ENCODE data around the gene PNMT.

DNA sequence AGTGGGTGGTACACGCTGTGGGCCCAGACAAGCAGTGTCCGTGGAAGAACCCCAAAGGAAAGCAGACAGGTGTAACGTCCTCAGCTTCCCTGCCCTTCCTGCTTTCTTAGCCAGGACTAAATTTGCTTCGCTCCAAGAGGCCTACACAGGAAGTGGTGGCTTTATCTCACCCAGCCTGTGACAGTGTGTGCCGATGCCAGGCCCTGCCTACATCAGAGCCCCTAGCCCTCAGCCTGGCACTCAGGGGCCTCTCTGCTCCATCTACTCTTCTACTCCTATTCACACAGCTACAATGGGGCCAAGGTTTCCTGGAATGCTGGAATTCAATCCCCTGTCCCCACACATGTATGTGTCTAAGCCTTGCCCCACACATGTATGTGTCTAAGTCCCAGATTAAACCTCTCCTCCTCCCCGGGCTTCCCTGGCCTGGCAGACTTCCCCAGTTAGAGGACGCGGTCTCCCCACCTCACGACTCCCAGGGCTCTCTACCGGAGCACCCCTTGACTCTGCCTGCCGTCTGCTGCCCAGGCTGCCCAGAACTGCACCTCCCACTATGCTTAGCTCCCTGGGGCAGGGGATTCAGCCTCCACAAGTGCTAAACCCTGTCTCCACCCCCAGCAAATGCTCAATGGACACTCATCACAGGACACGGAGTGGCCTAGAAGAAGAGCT, 11.4 kb downstream of the PNMT start:
- no peak for TF ChIP-seq EP300 (IDR thresholded peaks at IDR 0.05)
- TF ChIP-seq, protein P1, sequence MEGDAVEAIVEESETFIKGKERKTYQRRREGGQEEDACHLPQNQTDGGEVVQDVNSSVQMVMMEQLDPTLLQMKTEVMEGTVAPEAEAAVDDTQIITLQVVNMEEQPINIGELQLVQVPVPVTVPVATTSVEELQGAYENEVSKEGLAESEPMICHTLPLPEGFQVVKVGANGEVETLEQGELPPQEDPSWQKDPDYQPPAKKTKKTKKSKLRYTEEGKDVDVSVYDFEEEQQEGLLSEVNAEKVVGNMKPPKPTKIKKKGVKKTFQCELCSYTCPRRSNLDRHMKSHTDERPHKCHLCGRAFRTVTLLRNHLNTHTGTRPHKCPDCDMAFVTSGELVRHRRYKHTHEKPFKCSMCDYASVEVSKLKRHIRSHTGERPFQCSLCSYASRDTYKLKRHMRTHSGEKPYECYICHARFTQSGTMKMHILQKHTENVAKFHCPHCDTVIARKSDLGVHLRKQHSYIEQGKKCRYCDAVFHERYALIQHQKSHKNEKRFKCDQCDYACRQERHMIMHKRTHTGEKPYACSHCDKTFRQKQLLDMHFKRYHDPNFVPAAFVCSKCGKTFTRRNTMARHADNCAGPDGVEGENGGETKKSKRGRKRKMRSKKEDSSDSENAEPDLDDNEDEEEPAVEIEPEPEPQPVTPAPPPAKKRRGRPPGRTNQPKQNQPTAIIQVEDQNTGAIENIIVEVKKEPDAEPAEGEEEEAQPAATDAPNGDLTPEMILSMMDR (IDR thresholded peaks at IDR 0.05) = no peak
